Inflammatory macrophage treated with lipopolysaccharide for 4 hours (primary cell): ENCODE measurements around the gene UFD1.

Source experiments
- DNase-seq: peaks from one replicate; pipeline ENCODE4 v3.0.0-alpha.2; 2020

UFD1 gene

DNA sequence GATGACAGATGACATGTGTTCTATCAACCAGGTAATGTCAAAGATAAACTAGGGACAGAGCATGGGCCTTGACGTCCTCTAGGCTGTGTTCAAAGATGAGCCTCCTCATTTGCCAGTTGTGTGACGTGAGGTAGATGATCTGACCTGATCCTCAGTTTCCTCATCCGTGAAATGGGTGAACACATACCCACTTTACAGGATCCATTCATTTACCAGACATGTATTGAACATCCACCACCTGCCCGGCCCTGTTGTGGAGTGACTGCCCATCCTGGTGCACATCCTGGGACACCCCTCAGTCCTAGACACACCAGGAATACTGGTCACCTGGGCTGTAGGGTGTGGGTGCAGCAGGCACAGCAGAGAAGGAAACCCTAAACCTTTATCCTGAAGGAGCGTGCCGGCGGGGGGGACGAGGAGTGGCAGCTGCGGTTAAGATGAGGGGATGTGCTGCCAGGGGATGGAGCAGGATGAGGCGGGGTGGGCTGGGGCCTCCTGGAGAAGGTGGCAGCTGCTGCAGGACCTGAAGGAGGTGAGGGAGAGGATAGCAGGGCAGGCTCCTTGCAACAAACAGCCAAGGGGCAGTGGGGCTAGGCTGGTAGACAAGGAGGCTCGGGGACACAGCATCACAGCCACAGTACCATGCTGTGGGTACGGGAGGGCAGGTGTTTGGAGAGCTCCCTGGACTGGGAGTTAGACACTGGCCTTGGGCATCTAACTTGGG, 36.8 kb upstream of the UFD1 start:
- DNase-seq, result no peak

DNA sequence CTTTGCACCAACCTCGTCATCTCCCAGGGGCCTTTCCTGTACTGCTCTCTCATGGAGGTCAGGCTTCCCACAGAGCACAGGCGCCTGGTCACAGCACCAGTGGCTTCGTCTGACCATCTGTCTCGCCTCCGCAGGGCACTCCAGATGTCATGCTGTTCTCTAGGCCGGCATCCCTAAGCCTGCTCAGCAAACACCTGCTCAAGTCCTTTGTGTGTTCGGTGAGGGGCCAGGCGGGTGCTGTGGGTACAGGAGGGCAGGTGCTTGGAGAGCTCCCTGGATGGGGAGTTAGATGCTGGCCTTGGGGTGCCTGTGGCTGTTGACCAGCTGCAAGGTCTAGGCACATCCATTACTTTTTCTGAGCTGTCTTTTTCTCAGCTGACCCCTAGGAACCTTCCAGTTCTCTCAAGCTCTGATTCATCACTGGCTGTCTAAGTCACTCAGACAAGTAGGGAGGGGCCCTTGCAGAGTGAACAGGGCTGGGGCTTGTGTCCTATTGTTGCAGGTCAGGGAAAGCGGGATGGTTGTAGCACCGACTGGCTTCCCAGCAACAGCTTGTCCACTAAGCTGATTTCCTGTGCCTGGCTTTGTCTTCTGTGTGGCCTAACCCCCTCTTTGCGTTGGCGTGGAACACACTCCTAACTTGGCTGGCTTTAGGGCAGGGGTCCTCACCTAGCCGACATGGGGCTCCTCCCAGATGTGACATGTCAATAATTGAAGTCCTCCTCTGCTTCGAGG, 36.0 kb upstream of the UFD1 start:
- DNase-seq, result no peak

- DNase-seq, result no peak
Measured at GRCh38 chr22:19513823-19514222, 34.8 kb upstream of the UFD1 start.

DNA sequence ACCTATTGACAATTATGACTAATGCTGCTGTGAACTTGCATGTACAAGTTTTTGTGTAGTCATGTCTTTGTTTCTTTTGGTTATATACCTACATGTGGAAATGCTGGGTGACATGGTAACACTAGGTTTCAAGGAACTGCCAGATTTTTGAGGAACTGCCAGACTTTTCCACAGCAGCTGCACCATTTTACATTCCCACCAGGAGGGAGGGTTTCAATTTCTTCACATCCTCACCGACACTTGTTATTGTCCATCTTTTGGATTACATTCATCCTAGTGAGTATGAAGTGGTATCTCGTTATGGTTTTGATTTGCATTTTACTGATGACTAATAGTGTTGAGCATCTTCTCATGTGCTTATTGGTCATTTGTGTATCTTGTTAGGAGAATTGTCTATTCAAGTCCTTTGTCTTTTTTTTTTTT, 31.9 kb upstream of the UFD1 start:
- no peak for DNase-seq

DNA sequence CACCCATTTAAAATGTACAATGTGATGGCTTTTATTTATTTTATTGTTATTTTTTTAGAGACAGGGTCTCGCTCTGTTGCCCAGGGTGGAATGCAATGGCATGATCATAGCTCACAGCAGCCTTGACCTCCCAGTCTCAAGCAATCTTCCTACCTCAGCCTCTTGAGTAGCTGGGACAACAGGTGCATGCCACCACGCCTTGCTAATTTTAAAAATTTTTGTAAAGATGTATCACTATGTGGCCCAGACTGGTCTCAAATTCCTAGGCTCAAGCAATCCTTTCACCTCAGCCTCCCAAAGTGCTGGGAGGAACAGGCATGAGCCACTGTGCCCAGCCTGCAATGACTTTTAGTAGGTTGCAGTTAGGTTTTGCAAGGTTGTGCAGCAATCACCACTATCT, 30.9 kb upstream of the UFD1 start:
- no peak for DNase-seq

GRCh38 chr22:19509191-19509590, 30.2 kb upstream of the UFD1 start:
- DNase-seq, result no peak

GRCh38 chr22:19508024-19508776, 29.2 kb upstream of the UFD1 start:
- no peak for DNase-seq

GRCh38 chr22:19507534-19507861, 28.5 kb upstream of the UFD1 start:
- DNase-seq, result no peak

GRCh38 chr22:19506212-19506611, 27.2 kb upstream of the UFD1 start:
- no peak for DNase-seq

- DNase-seq, result no peak
Measured at GRCh38 chr22:19505735-19506126, 26.7 kb upstream of the UFD1 start.

GRCh38 chr22:19504900-19505734, 26.1 kb upstream of the UFD1 start:
- DNase-seq, result no peak

DNA sequence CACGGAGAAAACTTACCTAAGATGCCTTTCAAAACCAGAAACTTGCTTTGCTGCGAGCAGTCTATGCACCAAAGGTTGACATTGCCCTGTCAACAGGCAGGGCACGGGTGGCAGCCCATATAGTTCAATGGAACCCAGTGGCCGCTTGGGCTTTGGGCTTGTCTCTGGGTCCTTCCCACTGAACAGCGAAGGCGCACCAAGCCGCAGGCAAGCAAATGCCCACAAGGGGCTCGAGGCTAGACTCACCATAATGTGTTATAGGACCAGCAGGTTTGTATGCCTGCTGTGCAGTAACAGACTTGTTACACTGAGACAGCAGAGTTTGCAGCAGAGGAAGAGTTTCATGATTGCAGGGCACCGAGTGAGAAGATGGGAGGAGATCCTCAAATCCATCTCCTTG, 24.9 kb upstream of the UFD1 start:
- DNase-seq, result no peak

- DNase-seq, result no peak
Measured at GRCh38 chr22:19503367-19503766, 24.4 kb upstream of the UFD1 start.

GRCh38 chr22:19501897-19502447, 23.0 kb upstream of the UFD1 start:
- DNase-seq, result no peak

- DNase-seq, result no peak
Measured at GRCh38 chr22:19499880-19500242, 20.9 kb upstream of the UFD1 start.

GRCh38 chr22:19499236-19499879, 20.4 kb upstream of the UFD1 start:
- DNase-seq, result no peak

DNA sequence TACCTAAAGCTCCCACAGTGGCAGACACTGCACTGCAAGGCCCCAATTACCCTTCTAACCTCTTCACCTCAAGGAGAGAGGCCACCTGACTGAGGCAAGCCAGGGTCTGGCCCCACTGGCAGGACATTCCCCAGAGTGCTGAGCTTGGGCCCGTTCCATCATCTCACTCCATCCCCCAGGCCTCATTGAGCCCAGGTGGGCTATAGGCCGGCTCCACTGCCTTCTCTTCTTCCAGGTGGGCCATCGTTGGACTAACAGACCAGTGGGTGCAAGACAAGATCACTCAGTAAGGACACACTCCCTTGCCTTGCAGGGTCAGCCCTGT, 19.8 kb upstream of the UFD1 start:
- DNase-seq, result no peak

DNA sequence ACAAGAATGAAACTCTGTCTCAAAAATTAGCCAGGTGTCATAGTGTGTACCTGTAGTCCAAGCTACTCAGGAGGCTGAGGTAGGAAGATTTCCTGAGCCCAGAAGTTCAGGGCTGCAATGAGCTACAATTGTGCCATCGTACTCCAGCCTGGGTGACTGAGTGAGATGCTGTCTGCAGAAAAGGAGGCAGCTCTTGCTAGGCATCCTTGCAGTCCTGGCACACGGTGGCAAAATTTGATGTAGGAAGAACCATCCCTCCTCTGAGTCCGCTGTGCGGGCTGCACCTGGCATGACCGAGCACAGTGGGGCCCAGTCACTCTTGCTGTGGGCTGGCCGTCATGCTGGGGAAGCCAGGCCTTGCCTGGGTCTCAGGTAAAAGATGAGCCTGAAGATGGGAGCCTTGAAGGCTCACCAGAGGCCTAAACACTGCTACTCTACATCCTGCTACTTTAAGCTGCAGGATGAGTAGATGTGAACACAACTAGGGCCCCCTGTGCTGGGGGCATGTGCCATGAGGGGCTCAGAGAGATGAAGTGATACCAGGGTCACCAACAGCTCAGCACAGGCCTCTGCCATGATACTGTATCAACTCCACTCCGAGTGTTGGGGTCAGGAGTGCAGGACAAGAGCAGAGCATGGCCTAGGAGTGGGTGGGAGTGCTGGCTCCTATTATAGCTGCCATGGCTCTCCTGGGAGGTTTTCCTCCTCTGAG, 19.3 kb upstream of the UFD1 start:
- no peak for DNase-seq

- no peak for DNase-seq
Measured at GRCh38 chr22:19497245-19497644, 18.3 kb upstream of the UFD1 start.

GRCh38 chr22:19496324-19496630, 17.3 kb upstream of the UFD1 start:
- DNase-seq, result no peak

DNA sequence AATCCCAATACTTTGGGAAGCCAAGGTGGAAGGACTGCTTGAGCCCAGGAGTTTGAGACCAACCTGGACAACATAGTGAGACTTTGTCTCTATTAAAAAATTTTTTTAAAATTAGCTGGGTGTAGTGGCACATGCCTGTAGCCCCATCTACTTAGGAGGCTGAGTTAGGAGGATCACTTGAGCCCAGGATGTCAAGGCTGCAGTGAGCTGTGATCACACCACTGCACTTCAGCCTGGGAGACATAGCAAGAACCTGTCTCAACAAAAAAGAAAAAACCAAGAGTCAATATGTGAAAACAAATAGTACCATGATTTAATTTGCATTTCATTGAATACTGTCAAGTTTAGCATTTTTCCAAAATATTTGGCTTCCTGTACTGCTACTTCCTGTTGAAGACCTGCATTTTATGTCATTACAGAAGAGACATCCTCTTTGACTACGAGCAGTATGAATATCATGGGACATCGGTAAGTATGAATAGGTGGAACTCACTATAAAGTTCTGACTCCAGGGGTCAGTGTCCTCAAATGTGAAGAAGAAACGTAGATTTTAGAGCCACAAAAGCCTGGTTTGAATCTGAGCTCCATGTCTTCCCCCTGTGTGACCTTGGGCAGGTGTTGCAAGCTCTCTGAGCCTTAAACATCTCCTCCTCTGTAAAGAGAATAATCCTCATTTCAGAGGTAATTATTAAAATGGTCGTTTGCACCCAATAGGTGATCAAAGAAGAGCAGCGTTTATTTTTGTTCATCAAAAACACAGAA, 16.8 kb upstream of the UFD1 start:
- no peak for DNase-seq
